HG03354 (cell line): ENCODE measurements around the gene APOF.
"Not testable (repeated sequence)": the region's sequence is repeated elsewhere in the genome, so short reads cannot be mapped to it uniquely, and the experiment has no call there.

Source experiments
- ATAC-seq: cut with Tn5 transposase; IDR thresholded peaks from one replicate; pipeline ENCODE4 v1.9.1; 2021; ENCODE audit warnings: mild to moderate bottlenecking; ENCODE audit not compliant: unreplicated experiment, poor library complexity, severe bottlenecking

APOF gene, protein sequence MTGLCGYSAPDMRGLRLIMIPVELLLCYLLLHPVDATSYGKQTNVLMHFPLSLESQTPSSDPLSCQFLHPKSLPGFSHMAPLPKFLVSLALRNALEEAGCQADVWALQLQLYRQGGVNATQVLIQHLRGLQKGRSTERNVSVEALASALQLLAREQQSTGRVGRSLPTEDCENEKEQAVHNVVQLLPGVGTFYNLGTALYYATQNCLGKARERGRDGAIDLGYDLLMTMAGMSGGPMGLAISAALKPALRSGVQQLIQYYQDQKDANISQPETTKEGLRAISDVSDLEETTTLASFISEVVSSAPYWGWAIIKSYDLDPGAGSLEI

GRCh38 chr12:56362130-56363059 is at the start of gene APOF:
TSS of gene APOF (minus strand) at chr12:56362857. CDS start at chr12:56362745, 112 bp downstream.
- ATAC-seq: no peak

DNA sequence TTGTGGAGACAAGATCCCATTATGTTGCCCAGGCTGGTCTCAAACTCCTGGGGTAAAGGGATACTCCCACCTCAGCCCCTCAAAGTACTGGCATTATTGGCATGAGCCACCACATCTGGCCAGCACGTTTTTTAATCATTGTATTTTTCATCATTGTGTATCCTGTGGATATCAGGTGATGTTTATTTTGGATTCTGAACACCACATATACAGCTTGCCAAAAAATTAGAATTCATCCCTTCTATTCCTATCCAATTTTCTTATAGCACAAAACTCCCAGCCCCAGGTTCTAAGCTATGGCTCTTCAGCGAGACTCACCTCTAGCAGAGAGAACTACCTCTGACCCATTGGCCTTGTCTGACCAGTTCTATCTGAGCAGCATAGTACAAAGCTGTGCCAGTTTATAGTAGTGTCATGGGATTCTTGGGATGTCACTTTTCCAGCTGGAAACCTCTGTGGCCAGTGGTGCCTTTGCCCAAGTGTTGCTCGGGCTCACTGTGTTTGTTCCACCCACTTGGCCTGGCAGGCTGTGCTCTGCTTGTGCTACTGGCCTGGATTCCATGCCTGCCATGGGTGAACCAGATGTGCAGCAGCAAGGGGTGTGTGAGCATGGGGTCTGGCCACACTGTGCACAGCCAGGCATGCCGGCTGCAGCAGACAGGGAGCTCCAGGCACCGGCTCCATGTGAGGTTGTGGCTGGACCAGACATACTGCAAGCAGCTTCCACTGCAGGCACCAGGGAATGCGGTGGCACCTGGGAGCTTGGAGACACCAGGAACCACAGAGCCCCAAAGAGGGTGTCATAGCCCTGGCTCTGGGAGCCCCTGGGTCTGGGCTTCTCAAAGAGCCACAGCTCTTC is 49.4 kb upstream of the APOF start:
- ATAC-seq: no peak

DNA sequence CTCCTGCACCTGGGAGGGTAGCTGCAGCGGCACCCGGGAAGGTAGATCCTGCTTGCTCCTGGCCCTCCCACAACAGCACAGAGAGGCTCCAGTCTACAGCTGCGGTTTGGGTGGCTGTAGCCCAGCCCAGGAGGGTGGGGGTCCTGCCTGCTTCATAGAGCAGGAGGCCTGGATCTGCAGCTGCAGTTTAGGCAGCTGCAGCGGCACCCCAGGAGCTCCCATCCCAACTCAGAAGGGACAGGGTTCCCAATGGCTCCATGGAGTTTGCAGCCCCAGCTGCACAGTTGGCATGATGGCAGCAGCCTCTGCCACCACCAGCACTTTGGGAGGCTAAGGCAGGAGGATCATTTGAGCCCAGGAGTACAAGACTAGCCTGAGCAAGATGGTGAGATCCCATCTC is 48.1 kb upstream of the APOF start:
- no peak for ATAC-seq

GRCh38 chr12:56408799-56409417 is 46.3 kb upstream of the APOF start:
- ATAC-seq: no peak

- not testable (repeated sequence) for ATAC-seq
Observed at GRCh38 chr12:56404227-56404626, 41.6 kb upstream of the APOF start.

- not testable (repeated sequence) for ATAC-seq
Observed at GRCh38 chr12:56401612-56402011, 39.0 kb upstream of the APOF start.

DNA sequence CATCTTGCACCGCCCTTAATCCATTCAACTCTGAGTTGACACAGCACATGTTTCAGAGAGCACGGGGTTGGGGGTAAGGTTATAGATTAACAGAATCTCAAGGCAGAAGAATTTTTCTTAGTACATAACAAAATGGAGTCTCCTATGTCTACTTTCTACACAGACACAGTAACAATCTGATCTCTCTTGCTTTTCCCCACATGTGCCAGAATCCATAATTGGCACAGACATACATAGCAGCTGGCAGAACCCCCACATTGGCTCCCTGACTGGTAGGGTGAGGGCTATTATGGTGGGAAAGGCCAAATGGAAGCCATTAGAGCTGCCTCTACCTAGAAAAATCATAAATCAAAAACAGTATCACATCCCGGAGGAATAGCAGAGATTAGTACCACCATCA is 38.5 kb upstream of the APOF start:
- not testable (repeated sequence) for ATAC-seq

GRCh38 chr12:56399466-56399865 is 36.8 kb upstream of the APOF start:
- ATAC-seq: not testable (repeated sequence)

- ATAC-seq: no peak
Observed at GRCh38 chr12:56398324-56398723, 35.7 kb upstream of the APOF start.

DNA sequence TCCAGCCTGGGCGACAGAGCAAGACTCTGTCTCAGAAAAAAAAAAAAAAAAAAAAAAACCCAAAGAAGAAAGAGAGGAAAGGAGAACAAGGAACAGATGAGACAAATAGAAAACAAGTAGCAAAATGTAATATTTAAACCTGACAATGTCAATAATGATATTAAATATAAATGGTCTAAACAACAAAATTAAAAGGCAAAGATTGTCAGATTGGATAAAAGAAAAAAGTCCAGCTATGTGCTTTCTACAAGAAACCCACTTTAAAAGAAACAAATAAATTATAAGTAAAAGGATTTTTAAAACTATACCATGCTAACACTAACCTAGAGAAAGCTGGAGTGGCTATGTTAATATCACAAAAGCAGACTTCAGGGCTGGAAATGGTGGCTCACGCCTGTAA is 29.7 kb upstream of the APOF start:
- no peak for ATAC-seq

- ATAC-seq: no peak
Observed at GRCh38 chr12:56391721-56392120, 29.1 kb upstream of the APOF start.

- no peak for ATAC-seq
Observed at GRCh38 chr12:56389412-56389811, 26.8 kb upstream of the APOF start.

GRCh38 chr12:56387152-56387736 is 24.6 kb upstream of the APOF start:
- no peak for ATAC-seq

DNA sequence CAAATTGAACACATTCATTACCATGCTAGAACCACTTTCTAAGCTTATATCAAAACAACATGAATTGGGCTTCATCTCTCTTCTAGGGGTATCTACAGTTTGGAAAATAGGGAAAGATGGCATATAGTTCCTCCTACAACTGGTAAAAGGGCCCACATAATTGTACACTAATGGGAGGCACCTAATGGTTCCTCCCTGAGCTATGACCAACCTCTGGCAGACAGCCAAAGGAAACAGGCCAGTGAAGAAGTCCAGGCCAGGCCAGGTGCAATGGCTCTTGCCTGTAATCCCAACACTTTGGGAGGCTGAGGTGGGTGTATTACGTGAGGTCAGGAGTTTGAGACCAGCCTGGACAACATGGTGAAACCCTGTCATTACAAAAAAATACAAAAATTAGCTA is 23.2 kb upstream of the APOF start:
- ATAC-seq: no peak

- no peak for ATAC-seq
Observed at GRCh38 chr12:56382611-56383010, 20.0 kb upstream of the APOF start.

GRCh38 chr12:56377989-56378316 is 15.3 kb upstream of the APOF start:
- ATAC-seq: no peak

DNA sequence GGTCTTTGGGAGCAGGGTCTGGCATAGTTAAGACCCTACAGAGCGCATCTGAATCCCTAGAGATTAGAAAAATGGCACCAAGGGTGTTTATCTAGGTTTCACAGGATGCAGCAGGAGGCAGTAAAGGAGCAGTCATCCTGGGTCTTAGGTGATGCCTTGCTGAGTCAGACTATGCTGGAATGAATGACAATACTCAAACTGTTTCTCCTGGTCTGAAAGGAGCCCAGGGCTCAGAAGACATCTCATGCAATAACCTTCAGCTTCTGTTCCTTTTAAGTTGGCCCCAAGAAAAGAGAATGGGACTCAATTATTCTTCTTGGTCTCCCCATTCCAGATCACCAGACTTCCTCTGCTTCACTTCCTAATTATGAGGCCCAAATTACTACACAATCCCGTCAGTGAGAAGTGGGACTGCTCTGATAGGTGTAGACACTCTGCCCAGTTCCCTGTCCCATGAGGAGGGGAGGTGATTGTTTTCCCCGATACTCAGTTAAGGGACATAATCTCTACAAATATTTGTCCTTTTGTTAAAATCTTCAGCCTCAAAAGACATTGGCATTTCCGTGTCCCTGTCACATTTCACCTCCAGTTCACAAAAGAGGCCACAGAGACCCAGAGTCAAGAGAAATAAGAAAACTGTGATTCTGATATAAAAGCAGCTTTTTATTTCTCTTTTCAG is 14.8 kb upstream of the APOF start:
- ATAC-seq: no peak

GRCh38 chr12:56375598-56376434 is 13.2 kb upstream of the APOF start:
- ATAC-seq: peak; percentile 78
